A673 (cell line): ENCODE measurements around the gene RUNX2.

Experiments used
- CTCF ChIP-seq: fragments of 300-800, 200-600 bp; sonication (generic); conservative IDR thresholded peaks from 2 replicates; pipeline ENCODE4 v1.5.1; 2017; ENCODE audit warnings: low read depth, mild to moderate bottlenecking, antibody characterized with exemption, low read length, moderate library complexity, mixed read lengths
- EZH2 ChIP-seq: fragments of 200-600 bp; sonication (generic); IDR thresholded peaks from 2 replicates; pipeline ENCODE4 v1.6.1; 2017; ENCODE audit warnings: borderline replicate concordance, low read depth, mild to moderate bottlenecking, mixed read lengths, antibody characterized with exemption, low read length; ENCODE audit not compliant: poor library complexity, severe bottlenecking

- no peak for TF ChIP-seq CTCF
- no peak for TF ChIP-seq EZH2
These were observed 204.6 kb downstream of the RUNX2 start for GRCh38 chr6:45532721-45533210.
